BJ (cell line): Measurements from ENCODE around the gene RPL12. TPM values are rescaled to one million over a fixed set of nuclear protein-coding genes. Genes with fewer than 3 reads are reported as not detected.

Source experiments
- CTCF ChIA-PET: fragments of 350-600 bp; formaldehyde crosslinking; extraction: SDS; loops from one replicate; lab custom pipeline; 2021; ENCODE audit warnings: antibody characterized with exemption, inconsistent platforms; lab: Yijun Ruan, JAX
- POLR2A ChIA-PET: fragments of 300-600 bp; sonication (Branson Sonifier 250); formaldehyde crosslinking; extraction: SDS; loops from one replicate; lab custom pipeline; 2021; ENCODE audit warnings: antibody characterized with exemption; lab: Charles Lee
- DNase-seq: peaks from one replicate; pipeline ENCODE4 v3.0.0-alpha.2; 2011; ENCODE audit warnings: low read depth
- H3K27me3 ChIP-seq: 2 replicates; pipeline ENCODE4 v1.6.0; 2011; ENCODE audit warnings: low read length; ENCODE audit not compliant: control insufficient read depth, insufficient read depth
- H3K36me3 ChIP-seq: 2 replicates; pipeline ENCODE4 v1.5.1; 2011; ENCODE audit warnings: low read length; ENCODE audit not compliant: control insufficient read depth, insufficient read depth
- H3K4me3 ChIP-seq: 2 replicates; pipeline ENCODE4 v1.5.1; 2011; ENCODE audit warnings: low read depth, mild to moderate bottlenecking, control low read depth, low read length
- polyA plus RNA-seq: library from polyadenylated mRNA; depleted of rRNA; stranded (reverse); fragments of >200 nt; gene quantifications from 2 replicates; pipeline ENCODE4 v1.2.3, GENCODE V29; 2011
- TF ChIP-seq, protein P1 (sequence below): IDR thresholded peaks from 2 replicates; pipeline ENCODE4 v1.5.1; 2011; ENCODE audit warnings: low read depth, mild to moderate bottlenecking, control low read depth, inconsistent platforms, low read length, moderate library complexity; ENCODE audit not compliant: insufficient read depth

The RPL12 gene
- polyA plus RNA-seq, 1 experiment = 2,343 TPM

DNA sequence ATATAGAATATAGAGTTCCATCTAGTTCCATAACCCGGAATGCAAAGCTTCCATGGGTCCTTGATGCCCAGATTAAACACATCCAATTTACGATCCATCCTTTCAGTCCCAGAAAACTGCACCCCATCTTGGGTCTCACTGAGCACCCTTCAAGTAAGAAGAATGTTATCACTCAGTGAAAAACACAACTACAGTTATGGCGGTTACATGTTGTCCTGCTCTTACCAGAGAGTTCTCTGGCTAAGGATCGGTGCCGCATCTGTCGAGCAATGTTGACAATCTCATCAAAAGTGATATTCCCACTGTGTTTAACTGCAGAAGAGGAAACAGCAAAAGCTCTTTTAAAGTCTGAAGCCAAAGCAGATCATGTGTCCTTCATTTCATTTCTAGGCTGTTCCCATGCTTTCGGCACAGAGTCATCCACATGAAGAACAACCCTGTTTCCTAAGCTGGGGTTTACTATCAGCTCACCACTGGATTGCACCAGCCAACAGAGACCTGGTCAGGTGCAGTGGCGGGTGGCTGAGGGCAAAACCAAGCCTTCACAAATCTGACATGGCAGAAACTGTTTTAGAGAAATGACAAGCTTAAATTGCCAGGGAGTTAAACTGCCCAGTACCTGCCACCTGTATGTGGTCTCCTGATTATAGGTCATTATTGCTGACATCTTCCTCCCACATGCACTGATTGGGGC is 2.9 kb downstream of the RPL12 start:
- Histone ChIP-seq H3K27me3 (no peaks in the 10 kb centered on the region), H3K4me3 (no peak overlapping the region), H3K36me3 (peaks cover 32% of the 10 kb centered on the region)
- ChIA-PET CTCF (interaction anchor here (0.9 kb wide), 1 partner anchor 142 kb away, joined by 3 read pairs; no protein-coding TSS in a partner anchor), POLR2A (no interaction called here)
- TF ChIP-seq, protein P1, sequence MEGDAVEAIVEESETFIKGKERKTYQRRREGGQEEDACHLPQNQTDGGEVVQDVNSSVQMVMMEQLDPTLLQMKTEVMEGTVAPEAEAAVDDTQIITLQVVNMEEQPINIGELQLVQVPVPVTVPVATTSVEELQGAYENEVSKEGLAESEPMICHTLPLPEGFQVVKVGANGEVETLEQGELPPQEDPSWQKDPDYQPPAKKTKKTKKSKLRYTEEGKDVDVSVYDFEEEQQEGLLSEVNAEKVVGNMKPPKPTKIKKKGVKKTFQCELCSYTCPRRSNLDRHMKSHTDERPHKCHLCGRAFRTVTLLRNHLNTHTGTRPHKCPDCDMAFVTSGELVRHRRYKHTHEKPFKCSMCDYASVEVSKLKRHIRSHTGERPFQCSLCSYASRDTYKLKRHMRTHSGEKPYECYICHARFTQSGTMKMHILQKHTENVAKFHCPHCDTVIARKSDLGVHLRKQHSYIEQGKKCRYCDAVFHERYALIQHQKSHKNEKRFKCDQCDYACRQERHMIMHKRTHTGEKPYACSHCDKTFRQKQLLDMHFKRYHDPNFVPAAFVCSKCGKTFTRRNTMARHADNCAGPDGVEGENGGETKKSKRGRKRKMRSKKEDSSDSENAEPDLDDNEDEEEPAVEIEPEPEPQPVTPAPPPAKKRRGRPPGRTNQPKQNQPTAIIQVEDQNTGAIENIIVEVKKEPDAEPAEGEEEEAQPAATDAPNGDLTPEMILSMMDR = no peak
- DNase-seq = no peak

DNA sequence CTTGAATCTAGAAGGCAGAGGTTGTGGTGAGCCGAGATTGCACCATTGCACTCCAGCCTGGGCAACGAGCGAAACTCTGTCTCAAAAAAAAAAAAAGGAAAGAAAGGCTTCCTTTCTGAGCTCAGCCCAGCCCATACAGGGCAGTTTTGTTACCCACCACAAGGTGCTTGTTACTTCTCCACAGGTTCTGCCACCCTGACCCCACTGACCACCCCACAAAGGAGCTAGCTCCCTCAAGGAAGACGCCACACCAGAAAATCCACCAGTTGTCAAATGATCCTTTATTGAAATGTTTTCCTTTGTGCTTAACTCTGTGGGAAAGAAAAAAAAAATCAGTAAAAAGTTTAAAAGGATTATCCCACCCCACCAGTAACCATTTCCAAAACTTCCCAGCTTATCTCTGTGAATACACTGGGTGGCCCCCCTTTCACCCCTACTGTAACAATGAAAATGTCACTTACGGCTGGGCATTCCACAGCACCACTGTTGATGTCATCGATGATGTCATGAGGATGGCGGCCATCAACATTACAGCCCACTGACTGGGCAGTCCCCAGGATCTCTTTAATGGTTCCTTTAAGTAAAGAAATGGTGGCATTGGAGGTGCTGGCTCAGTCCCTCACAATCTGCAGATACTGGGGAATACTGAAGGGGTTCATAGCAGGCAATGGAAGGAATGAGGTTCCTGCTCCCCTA is 3.6 kb downstream of the RPL12 start:
- Histone ChIP-seq H3K27me3 (no peaks in the 10 kb centered on the region), H3K36me3 (peaks cover 32% of the 10 kb centered on the region), H3K4me3 (no peak overlapping the region)
- ChIA-PET CTCF (no interaction called here), POLR2A (interaction anchor here (0.6 kb wide), 1 partner anchor 631 kb away, joined by 4 read pairs; no protein-coding TSS in a partner anchor)
- TF ChIP-seq, protein P1 = no peak
- DNase-seq = no peak

DNA sequence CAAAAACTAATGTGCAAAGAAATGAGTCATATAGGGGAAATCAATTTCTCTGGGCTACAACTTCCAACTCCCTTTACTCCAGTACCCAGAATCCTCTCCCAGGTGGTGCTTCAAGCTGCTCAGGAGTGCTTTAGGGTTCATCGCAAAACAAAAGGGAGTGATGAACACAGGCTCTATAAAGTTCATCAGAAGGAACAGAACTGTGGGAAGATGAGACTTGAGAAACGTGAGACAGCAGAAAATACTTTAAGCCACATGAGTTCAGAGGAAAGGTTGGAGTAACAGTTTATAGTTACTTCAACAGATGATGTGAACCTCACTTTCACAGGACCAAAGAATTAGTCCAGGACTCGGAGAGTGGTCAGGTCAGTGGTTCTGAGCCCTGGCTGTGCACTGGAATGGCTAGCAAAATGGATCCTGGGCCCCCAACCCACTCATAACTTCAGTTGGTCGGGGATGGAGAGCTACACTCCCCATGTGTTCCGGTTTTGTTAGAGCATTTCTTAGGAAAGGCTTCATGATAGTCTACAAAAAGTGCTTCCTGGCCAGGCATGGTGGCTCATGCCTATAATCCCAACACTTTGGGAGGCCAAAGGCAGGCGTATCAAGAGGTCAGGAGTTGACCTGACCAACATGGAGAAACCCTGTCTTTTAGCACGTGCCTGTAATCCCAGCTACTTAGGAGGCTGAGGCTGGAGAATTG is 4.3 kb downstream of the RPL12 start:
- H3K36me3 ChIP-seq = peaks cover 32% of the 10 kb centered on the region
- TF ChIP-seq, protein P1 = no peak

DNA sequence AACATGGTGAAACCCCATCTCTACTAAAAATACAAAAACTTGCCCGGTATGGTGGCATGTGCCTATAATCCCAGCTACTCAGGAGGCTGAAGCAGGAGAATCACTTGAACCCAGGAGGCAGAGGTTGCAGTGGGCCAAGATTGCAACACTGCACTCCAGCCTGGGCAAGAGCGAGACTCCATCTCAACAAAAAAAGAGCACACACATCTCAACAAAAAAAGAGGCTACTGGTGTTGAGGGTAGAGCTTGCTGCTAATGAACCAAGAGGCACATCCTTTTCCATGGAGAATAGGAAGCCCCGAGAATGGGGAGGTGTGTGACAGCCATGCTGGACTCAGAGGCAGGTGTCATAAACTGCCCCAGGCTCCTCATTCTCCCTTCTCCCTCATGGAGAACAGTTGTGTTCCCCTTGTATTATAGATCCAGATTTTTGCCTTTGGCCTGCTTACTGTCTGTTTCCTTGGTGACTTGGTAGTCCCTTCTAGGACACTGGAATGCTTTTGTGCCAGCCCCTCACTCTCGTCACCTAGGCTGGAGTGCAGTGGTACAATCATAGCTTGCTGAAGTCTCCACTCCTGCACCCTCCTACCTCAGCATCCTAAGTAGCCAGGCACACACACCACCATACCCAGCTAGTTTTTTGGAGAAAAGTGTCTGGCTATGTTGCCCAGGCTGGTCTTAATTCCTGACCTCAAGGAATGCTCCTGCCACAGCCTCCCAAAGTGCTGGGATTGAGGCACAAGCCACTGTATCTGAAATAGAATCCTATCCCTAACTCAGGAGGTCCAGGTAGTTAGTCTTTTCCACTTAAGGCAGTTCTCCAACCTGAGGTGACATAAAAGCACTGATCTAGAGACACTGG is 5.1 kb downstream of the RPL12 start:
- DNase-seq = no peak
- Histone ChIP-seq H3K36me3 (peaks cover 32% of the 10 kb centered on the region), H3K27me3 (no peaks in the 10 kb centered on the region), H3K4me3 (no peak overlapping the region)
- ChIA-PET POLR2A (no interaction called here), CTCF (no interaction called here)
- TF ChIP-seq, protein P1 = no peak

More for the DNA sequence above, 4.3 kb downstream of the RPL12 start:
- H3K4me3 ChIP-seq = no peak overlapping the region
- no peak for DNase-seq
- H3K27me3 ChIP-seq = no peaks in the 10 kb centered on the region
- CTCF ChIA-PET = no interaction called here
- POLR2A ChIA-PET = interaction anchor here (0.6 kb wide), 1 partner anchor 632 kb away, joined by 4 read pairs; no protein-coding TSS in a partner anchor
